GM18498 (cell line): ENCODE data around the gene IRF7.
"Not testable (repeated sequence)": the region's sequence is repeated elsewhere in the genome, so short reads cannot be mapped to it uniquely, and the experiment has no call there.

Experiments used
- ATAC-seq: cut with Tn5 transposase; IDR thresholded peaks from one replicate; pipeline ENCODE4 v1.9.1; 2021; ENCODE audit warnings: mild to moderate bottlenecking, moderate library complexity; ENCODE audit not compliant: unreplicated experiment

IRF7 gene

GRCh38 chr11:615504-616319 is at the start of gene IRF7:
IRF7 (minus strand) TSS chr11:615950; CDS start chr11:615364, 586 bp downstream.
- ATAC-seq = peak; percentile 80

- ATAC-seq = no peak
These were observed 49.4 kb upstream of the IRF7 start for GRCh38 chr11:665062-665703.

- ATAC-seq = no peak
These were observed 47.0 kb upstream of the IRF7 start for GRCh38 chr11:662689-663274.

GRCh38 chr11:660681-661444 is 45.1 kb upstream of the IRF7 start:
- no peak for ATAC-seq

GRCh38 chr11:660281-660680 is 44.5 kb upstream of the IRF7 start:
- ATAC-seq = no peak

- no peak for ATAC-seq
These were observed 43.9 kb upstream of the IRF7 start for GRCh38 chr11:659532-660085.

GRCh38 chr11:657691-658126 is 42.0 kb upstream of the IRF7 start:
- ATAC-seq = no peak

- ATAC-seq = no peak
These were observed 41.1 kb upstream of the IRF7 start for GRCh38 chr11:656866-657265.

GRCh38 chr11:656426-656825 is 40.7 kb upstream of the IRF7 start:
- no peak for ATAC-seq

- ATAC-seq = no peak
These were observed 39.4 kb upstream of the IRF7 start for GRCh38 chr11:655036-655726.

GRCh38 chr11:654444-654843 is 38.7 kb upstream of the IRF7 start:
- not testable (repeated sequence) for ATAC-seq

GRCh38 chr11:653837-654236 is 38.1 kb upstream of the IRF7 start:
- ATAC-seq = no peak

GRCh38 chr11:653136-653535 is 37.4 kb upstream of the IRF7 start:
- ATAC-seq = not testable (repeated sequence)

GRCh38 chr11:650482-650881 is 34.7 kb upstream of the IRF7 start:
- no peak for ATAC-seq

- not testable (repeated sequence) for ATAC-seq
These were observed 32.0 kb upstream of the IRF7 start for GRCh38 chr11:647672-648158.

- no peak for ATAC-seq
These were observed 30.5 kb upstream of the IRF7 start for GRCh38 chr11:646214-646613.

- no peak for ATAC-seq
These were observed 29.8 kb upstream of the IRF7 start for GRCh38 chr11:645536-645935.

GRCh38 chr11:643849-644738 is 28.3 kb upstream of the IRF7 start:
- ATAC-seq = no peak

- no peak for ATAC-seq
These were observed 27.6 kb upstream of the IRF7 start for GRCh38 chr11:643366-643765.
